K562 (cell line): Measurements from ENCODE around the gene TINCR. TPM values are rescaled to one million over a fixed set of nuclear protein-coding genes. Genes with fewer than 3 reads are reported as not detected.

Experiments
- ATAC-seq: fragments of 200-7000 bp; cut with Tn5 transposase; 3 replicates; pipeline ENCODE4 v1.9.1; 2020; ENCODE audit warnings: moderate library complexity
- BruUV-seq: library from RNA; stranded (reverse); fragments of 400-500 nt; replicated peaks from 2 replicates; lab custom pipeline; 2021; lab: Mats Ljungman, UMichigan
- CTCF ChIA-PET: fragments of 300-600 bp; formaldehyde crosslinking; extraction: SDS; loops from one replicate; lab custom pipeline; 2021; ENCODE audit warnings: low intra/inter-chr PET ratio; lab: Yijun Ruan, JAX
- POLR2A ChIA-PET: fragments of 300-600, 350-650 bp; sonication (Branson Sonifier 250); formaldehyde crosslinking; extraction: SDS; loops from one replicate; lab custom pipeline; 2021; ENCODE audit warnings: antibody characterized with exemption, inconsistent platforms; lab: Yijun Ruan, JAX
- DNase-seq, 4 experiments: peaks; one replicate each; pipeline versions ENCODE4 v3.0.0 to v3.0.0-alpha.2; 2011 to 2018; ENCODE audit warnings: low spot score in 3 of 4, mixed read lengths in 3 of 4; ENCODE audit errors: extremely low read depth in 1 of 4
- FAIRE-seq: peaks from 2 replicates; lab custom pipeline; 2011; peaks lifted over from hg19 to GRCh38; lab: Jason Lieb, UNC
- H2AFZ ChIP-seq: 2 replicates; pipeline ENCODE4 v1.6.0; 2011; ENCODE audit warnings: low read depth, low read length, control low read depth, inconsistent platforms
- H3K27ac ChIP-seq: fragments of 200-600 bp; 3 replicates; pipeline ENCODE4 v1.8.0; 2011; ENCODE audit warnings: low read depth, mild to moderate bottlenecking, control low read depth, inconsistent platforms, low read length, moderate library complexity, mixed read lengths; ENCODE audit errors: extremely low read depth
- H3K27me3 ChIP-seq, 2 experiments: fragments of 300-600 bp in 1 of 2; 2 replicates in 1 of 2; 3 replicates in 1 of 2; pipeline versions ENCODE4 v1.6.0 to v1.8.0; 2011; ENCODE audit warnings: inconsistent platforms in 2 of 2, low read length in 2 of 2, mild to moderate bottlenecking in 1 of 2, mixed read lengths in 1 of 2, moderate library complexity in 1 of 2; ENCODE audit not compliant: control insufficient read depth in 2 of 2, insufficient read depth in 2 of 2
- H3K36me3 ChIP-seq: fragments of 300-600 bp; 3 replicates; pipeline ENCODE4 v1.8.0; 2011; ENCODE audit warnings: mild to moderate bottlenecking, low read length, inconsistent platforms; ENCODE audit not compliant: control insufficient read depth, insufficient read depth
- H3K4me1 ChIP-seq, 2 experiments: fragments of 200-600 bp in 1 of 2; replicated peaks in 1 of 2; 2 replicates in 1 of 2; 3 replicates in 1 of 2; pipeline versions ENCODE4 v1.5.1 to v1.8.0; 2011; ENCODE audit warnings: inconsistent platforms in 2 of 2, low read length in 2 of 2, mild to moderate bottlenecking in 1 of 2, mixed read lengths in 1 of 2, moderate library complexity in 1 of 2; ENCODE audit not compliant: control insufficient read depth in 2 of 2, insufficient read depth in 2 of 2
- H3K4me2 ChIP-seq: 2 replicates; pipeline ENCODE4 v1.6.1; 2011; ENCODE audit warnings: low read length, control low read depth, inconsistent platforms, mixed read lengths; ENCODE audit not compliant: insufficient read depth
- H3K4me3 ChIP-seq: fragments of 200-600 bp; sonication (generic), shearing (Covaris generic); 2 replicates; pipeline ENCODE4 v1.5.1; 2016; ENCODE audit warnings: control low read depth, inconsistent platforms
- H3K79me2 ChIP-seq: fragments of 200-600 bp; 3 replicates; pipeline ENCODE4 v1.8.0; 2011; ENCODE audit warnings: low read length, inconsistent platforms; ENCODE audit not compliant: control insufficient read depth, insufficient read depth
- H3K9ac ChIP-seq, 2 experiments: 2 replicates each; pipeline versions ENCODE4 v1.6.0 to v1.6.1; 2011; ENCODE audit warnings: low read depth in 2 of 2, low read length in 2 of 2, control low read depth in 1 of 2, inconsistent platforms in 1 of 2, mild to moderate bottlenecking in 1 of 2, mixed read lengths in 1 of 2; ENCODE audit not compliant: insufficient read depth in 1 of 2
- H3K9me1 ChIP-seq: one replicate; pipeline ENCODE4 v1.6.0; 2011; ENCODE audit warnings: inconsistent platforms, mild to moderate bottlenecking, low read length, moderate library complexity; ENCODE audit not compliant: control insufficient read depth, insufficient read depth
- H3K9me3 ChIP-seq: replicated peaks from 2 replicates; pipeline ENCODE4 v1.5.1; 2011; ENCODE audit warnings: low read depth, low read length, inconsistent platforms; ENCODE audit not compliant: control insufficient read depth, insufficient read depth
- H4K20me1 ChIP-seq: replicated peaks from 2 replicates; pipeline ENCODE4 v1.6.1; 2011; ENCODE audit warnings: low read length, inconsistent platforms, mixed read lengths; ENCODE audit not compliant: control insufficient read depth, insufficient read depth
- E2F5 ChIP-seq: sonication (generic); formaldehyde crosslinking; IDR thresholded peaks from 2 replicates; pipeline ENCODE4 v1.8.0; 2022; ENCODE audit warnings: mild to moderate bottlenecking, missing genetic modification reagents
- KAT8 ChIP-seq: fragments of 450-650 bp; IDR thresholded peaks from 2 replicates; pipeline ENCODE4 v1.6.1; 2016; ENCODE audit warnings: low read depth, mild to moderate bottlenecking
- PCBP2 ChIP-seq: fragments of 200-400 bp; formaldehyde crosslinking; IDR thresholded peaks from 2 replicates; pipeline ENCODE4 v1.6.1; 2018; ENCODE audit warnings: low read length, low read depth, mild to moderate bottlenecking, moderate library complexity; ENCODE audit not compliant: poor library complexity, severe bottlenecking
- PKNOX1 ChIP-seq: fragments of 450-650 bp; IDR thresholded peaks from 2 replicates; pipeline ENCODE4 v1.6.1; 2016
- PML ChIP-seq: IDR thresholded peaks from 2 replicates; pipeline ENCODE4 v1.6.1; 2012; ENCODE audit warnings: low read length, inconsistent platforms
- RAD51 ChIP-seq: fragments of 450-650 bp; IDR thresholded peaks from 2 replicates; pipeline ENCODE4 v1.7.1; 2016; ENCODE audit warnings: low read depth, mild to moderate bottlenecking, borderline replicate concordance
- TAF1 ChIP-seq: IDR thresholded peaks from 2 replicates; pipeline ENCODE4 v1.6.1; 2011; ENCODE audit warnings: mild to moderate bottlenecking, low read length, moderate library complexity; ENCODE audit not compliant: insufficient read depth, control insufficient read depth, severe bottlenecking; ENCODE audit errors: extremely low read depth
- TAF15 ChIP-seq: fragments of 200-400 bp; formaldehyde crosslinking; IDR thresholded peaks from 2 replicates; pipeline ENCODE4 v1.6.1; 2017; ENCODE audit warnings: mild to moderate bottlenecking, low read depth, low read length, moderate library complexity
- THRAP3 ChIP-seq: fragments of 450-650 bp; IDR thresholded peaks from 2 replicates; pipeline ENCODE4 v1.6.1; 2016; ENCODE audit warnings: mild to moderate bottlenecking, inconsistent platforms, borderline replicate concordance
- WGBS: fragments of 100-300 bp; shearing (Covaris generic); methylation state at CpG from one replicate; pipeline ENCODE4 v1.1.6; 2016; ENCODE audit warnings: low coverage, mixed read lengths; ENCODE audit not compliant: insufficient coverage; ENCODE audit errors: missing lambda C conversion rate; 5-methylcytosine and 5-hydroxymethylcytosine counted together
- in situ Hi-C: fragments of 300-500 bp; cut with MboI; formaldehyde crosslinking; loops from 4 replicates; pipeline ENCODE4 v1.15.0; 2018; ENCODE audit warnings: inconsistent platforms, mixed read lengths
- intact Hi-C: fragments of 100-400 bp; cut with micrococcal nuclease; formaldehyde crosslinking; loops from 2 replicates; pipeline ENCODE4 v1.14.2; 2022
- polyA plus RNA-seq, 8 experiments: library from polyadenylated mRNA; depleted of rRNA in 4 of 8; stranded (reverse) in 5 of 8; unstranded in 3 of 8; fragments of >200 nt; fragmentation: Nextera tagmentation in 2 of 8; fragmentation: Illumina TruSeq in 1 of 8; extraction: Ambion mirVana in 2 of 8; extraction: Trizol in 1 of 8; gene quantifications; 2 replicates each; pipeline versions ENCODE4 v1.2.1 to v1.2.3, GENCODE V29; 2011 to 2014; ENCODE audit warnings: inconsistent platforms in 1 of 8, missing spikeins in 1 of 8
- total RNA-seq, 7 experiments: library from RNA; depleted of rRNA in 6 of 7; stranded (reverse); fragments of >200 nt in 6 of 7; fragmentation: Illumina TruSeq in 2 of 7; extraction: Trizol in 2 of 7; gene quantifications; 2 replicates each; pipeline versions ENCODE4 v1.2.1 to v1.2.3, GENCODE V29; 2011 to 2021; ENCODE audit warnings: low replicate concordance in 1 of 7

The TINCR gene
- total and polyA plus RNA-seq, 9 of the 15 experiments (the other 6 are each of a cell fraction or from before 2014, with no cell fraction given) = 0.03 to 0.24 (median 0.09) TPM; not detected in 1

DNA sequence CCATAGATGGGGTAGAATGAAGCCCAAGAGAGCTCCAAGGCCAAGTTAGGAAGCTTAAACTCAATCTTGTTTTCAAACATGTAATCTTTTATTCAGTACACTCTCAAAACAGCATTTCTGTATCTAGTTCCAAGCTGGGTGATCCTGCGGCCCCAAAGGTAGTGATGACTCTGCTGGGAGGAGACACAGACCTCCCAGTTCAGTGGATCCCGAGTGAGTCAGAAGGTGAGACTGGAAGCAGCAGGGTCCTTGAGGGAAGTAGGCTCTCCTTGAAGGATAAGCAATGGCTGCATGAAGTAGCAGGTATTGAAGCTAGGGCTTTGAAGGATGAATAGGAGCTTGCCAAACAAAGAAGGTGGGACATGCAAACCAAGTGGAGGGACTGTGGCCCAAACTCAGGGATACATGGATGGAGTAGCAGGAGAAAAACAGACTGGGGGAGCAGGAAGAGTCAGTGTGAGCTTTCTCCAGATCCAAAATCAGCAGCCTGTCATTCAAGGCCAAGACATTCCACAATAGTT, 9.6 kb downstream of the TINCR start:
- ATAC-seq (no peak), FAIRE-seq (no peak), DNase-seq (no peak)
- ChIA-PET CTCF (no interaction called here), POLR2A (interaction anchor here (0.6 to 1.9 kb wide), 3 partner anchors 10 to 125 kb away, joined by 3 to 8 read pairs (median 3); no protein-coding TSS in a partner anchor)
- Histone ChIP-seq H3K4me1 (peaks cover 0 to 7% of the 10 kb centered on the region in 2 experiments; a peak in 2 of 5 replicates), H3K9me1 (no peaks in the 10 kb centered on the region), H3K79me2 (no peaks in the 10 kb centered on the region), H4K20me1 (no peaks in the 10 kb centered on the region), H3K4me3 (no peak overlapping the region), H3K27me3 (peaks cover 18 to 39% of the 10 kb centered on the region in 2 experiments; a peak in 4 of 5 replicates), H3K4me2 (no peak overlapping the region), H2AFZ (no peak overlapping the region), H3K36me3 (no peaks in the 10 kb centered on the region), H3K9me3 (peaks cover 8% of the 10 kb centered on the region), H3K9ac (no peak overlapping the region; a peak in 1 of 4 replicates), H3K27ac (no peak overlapping the region)
- intact Hi-C loops = no loop called here
- WGBS = 29% methylated on average over 1 of the region's 2 CpGs
- in situ Hi-C loops = no loop called here
- TF ChIP-seq TAF1 (no peak), PKNOX1 (peak; percentile 19; the same call in 1 of the 2 replicates), PML (no peak), E2F5 (CRISPR knock-in tag) (no peak), THRAP3 (no peak), RAD51 (no peak), TAF15 (no peak), KAT8 (no peak), PCBP2 (no peak)
- BruUV-seq = no TSS peak
